Stimulated activated naive B cell treated with anti-CD40 and anti-IgM and Interleukin-4, amounts not matched to agents 10 μg/mL and 1 μg/mL and 100 μg/mL, for 72 hours (primary cell): Measurements from ENCODE around the gene CDH23.

ENCODE experiments used
- ATAC-seq, 2 donors: fragments of 150-1000 bp; cut with Tn5 transposase; replicated peaks; 2 replicates each; pipeline ENCODE4 v1.10.0; 2021; ENCODE audit warnings: moderate library complexity in 1 of 2
- DNase-seq: peaks from one replicate; pipeline ENCODE4 v3.0.0; 2021
- H3K27ac Mint-ChIP-seq: one replicate; pipeline ENCODE4 v1.8.0; 2022; ENCODE audit warnings: mild to moderate bottlenecking, mixed read lengths
- H3K27me3 Mint-ChIP-seq, 2 donors: one replicate each; pipeline ENCODE4 v1.8.0; 2022; ENCODE audit warnings: mixed read lengths in 2 of 2
- H3K36me3 Mint-ChIP-seq, 2 donors: one replicate each; pipeline ENCODE4 v1.8.0; 2022; ENCODE audit warnings: mixed read lengths in 2 of 2, mild to moderate bottlenecking in 1 of 2
- H3K4me1 Mint-ChIP-seq, 2 donors: one replicate each; pipeline ENCODE4 v1.8.0; 2022; ENCODE audit warnings: mixed read lengths in 2 of 2, mild to moderate bottlenecking in 1 of 2
- H3K4me3 Mint-ChIP-seq, 2 donors: one replicate each; pipeline ENCODE4 v1.8.0; 2022; ENCODE audit warnings: mild to moderate bottlenecking in 2 of 2, mixed read lengths in 2 of 2, moderate library complexity in 1 of 2
- H3K9me3 Mint-ChIP-seq, 2 donors: one replicate each; pipeline ENCODE4 v1.8.0; 2022; ENCODE audit warnings: mixed read lengths in 2 of 2, mild to moderate bottlenecking in 1 of 2

Gene CDH23

GRCh38 chr10:71765906-71766716, 369.4 kb downstream of the CDH23 start:
- H3K4me1 Mint-ChIP-seq, result peaks cover 51 to 70% of the 10 kb centered on the region in 2 donors
- ATAC-seq (no peak), DNase-seq (no peak)
- H3K4me3 Mint-ChIP-seq, result no peak overlapping the region
- no peaks in the 10 kb centered on the region for H3K27me3 Mint-ChIP-seq
- H3K36me3 Mint-ChIP-seq, result peaks cover 0 to 8% of the 10 kb centered on the region in 2 donors
- peak overlapping the region; percentile 49 for H3K27ac Mint-ChIP-seq
- no peaks in the 10 kb centered on the region for H3K9me3 Mint-ChIP-seq

GRCh38 chr10:71766717-71767419, 370.1 kb downstream of the CDH23 start:
- peak overlapping the region; percentile 94 for H3K27ac Mint-ChIP-seq
- DNase-seq (no peak), ATAC-seq (peak; percentile 22 to 29)
- H3K4me1 Mint-ChIP-seq, result peaks cover 53 to 73% of the 10 kb centered on the region in 2 donors
- no peaks in the 10 kb centered on the region for H3K27me3 Mint-ChIP-seq
- peaks cover 0 to 3% of the 10 kb centered on the region in 2 donors for H3K36me3 Mint-ChIP-seq
- H3K9me3 Mint-ChIP-seq, result no peaks in the 10 kb centered on the region
- peak overlapping the region in 1 of 2 donors; percentile 75 for H3K4me3 Mint-ChIP-seq

DNA sequence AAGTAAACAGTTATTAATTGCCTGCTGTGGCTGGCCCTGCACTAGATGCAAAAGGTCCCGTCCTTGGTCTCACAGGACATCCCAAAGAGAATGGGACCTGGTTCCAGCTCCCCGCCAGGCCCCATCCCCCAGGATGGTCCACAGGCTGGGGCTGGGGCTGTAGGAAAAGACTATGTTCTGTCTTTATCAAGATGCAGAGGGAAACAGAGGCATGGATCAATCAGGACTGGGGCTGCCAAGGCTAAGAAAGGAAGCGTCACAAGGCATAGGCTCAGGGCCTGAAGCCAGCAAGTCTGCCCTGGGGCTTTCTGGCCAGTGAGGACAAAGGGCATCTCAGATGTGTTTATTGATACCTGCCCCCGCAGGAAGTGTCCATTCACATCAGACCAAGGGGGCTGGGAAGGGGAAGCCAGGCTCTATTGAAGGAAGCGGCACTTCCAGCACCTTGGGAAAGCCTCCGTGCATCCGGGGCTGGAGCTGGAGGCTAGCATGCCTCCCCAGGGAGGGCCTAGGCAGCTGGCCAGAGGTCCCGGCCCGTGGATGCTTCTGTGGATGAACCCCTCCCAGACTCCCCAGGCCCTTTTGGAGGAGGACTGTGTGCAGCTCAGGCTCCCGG, 370.8 kb downstream of the CDH23 start:
- H3K4me1 Mint-ChIP-seq, result peaks cover 54 to 75% of the 10 kb centered on the region in 2 donors
- H3K9me3 Mint-ChIP-seq, result no peaks in the 10 kb centered on the region
- H3K27me3 Mint-ChIP-seq, result no peaks in the 10 kb centered on the region
- peaks cover 0 to 3% of the 10 kb centered on the region in 2 donors for H3K36me3 Mint-ChIP-seq
- no peak for DNase-seq
- no peak for ATAC-seq
- H3K27ac Mint-ChIP-seq, result peak overlapping the region; percentile 94
- peak overlapping the region in 1 of 2 donors; percentile 75 for H3K4me3 Mint-ChIP-seq

DNA sequence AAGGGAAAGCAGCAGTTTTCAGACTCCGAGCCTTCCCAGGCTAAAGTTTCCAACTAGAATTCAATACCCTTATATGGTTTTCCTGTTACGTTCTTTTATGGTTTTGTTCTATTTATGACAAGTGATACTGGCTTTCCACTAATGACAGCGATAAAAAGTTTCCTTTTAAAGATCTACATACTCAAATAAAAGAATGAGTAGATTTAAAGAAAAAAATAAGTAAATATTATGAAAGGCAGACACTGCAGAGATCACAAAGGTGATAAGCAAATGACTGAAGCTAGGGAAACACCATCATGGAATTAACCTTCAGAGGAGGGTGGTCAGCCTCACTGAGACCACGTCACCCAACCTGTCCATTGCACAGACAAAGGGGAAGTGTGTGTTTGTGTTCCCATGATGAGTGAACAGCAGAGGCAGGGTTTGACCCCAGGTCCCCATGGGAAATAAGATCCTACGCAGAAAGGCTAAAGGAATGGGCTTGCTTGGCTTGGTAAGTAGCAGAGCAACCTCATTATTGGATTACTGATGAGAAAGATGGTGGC, 372.6 kb downstream of the CDH23 start:
- ATAC-seq, result peak; percentile 74 to 75
- Mint-ChIP-seq H3K4me1 (peaks cover 61 to 91% of the 10 kb centered on the region in 2 donors), H3K27ac (peak overlapping the region; percentile 94), H3K27me3 (no peaks in the 10 kb centered on the region), H3K36me3 (peaks cover 0 to 3% of the 10 kb centered on the region in 2 donors), H3K9me3 (no peaks in the 10 kb centered on the region), H3K4me3 (peak overlapping the region; percentile 26 to 38)
- DNase-seq, result peak; percentile 84

DNA sequence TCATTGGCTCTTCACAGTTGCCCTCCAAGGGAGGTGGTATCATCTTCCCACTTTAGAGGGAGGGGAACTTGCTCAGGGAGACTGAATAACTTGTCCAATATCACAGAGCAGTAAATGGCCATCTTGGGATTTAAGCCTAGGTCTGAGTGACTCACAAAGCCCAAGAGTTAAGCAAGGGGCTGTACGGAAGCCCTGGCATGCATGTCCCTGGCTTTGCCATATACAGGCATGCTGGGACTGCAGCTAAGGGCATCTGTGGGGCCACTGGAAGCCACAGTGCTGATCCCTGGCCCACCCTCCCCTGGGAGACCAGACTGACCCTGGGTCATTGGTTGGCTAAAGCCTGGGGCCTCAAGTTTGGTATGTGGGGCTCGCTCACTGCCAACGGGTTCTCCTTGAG, 373.5 kb downstream of the CDH23 start:
- peaks cover 64 to 95% of the 10 kb centered on the region in 2 donors for H3K4me1 Mint-ChIP-seq
- ATAC-seq, result no peak
- peak overlapping the region; percentile 94 for H3K27ac Mint-ChIP-seq
- H3K4me3 Mint-ChIP-seq, result no peak overlapping the region
- DNase-seq, result no peak
- no peaks in the 10 kb centered on the region for H3K9me3 Mint-ChIP-seq
- H3K27me3 Mint-ChIP-seq, result no peaks in the 10 kb centered on the region
- peaks cover 0 to 3% of the 10 kb centered on the region in 2 donors for H3K36me3 Mint-ChIP-seq

GRCh38 chr10:71770789-71771188, 374.1 kb downstream of the CDH23 start:
- Mint-ChIP-seq H3K4me3 (no peak overlapping the region), H3K27me3 (no peaks in the 10 kb centered on the region), H3K27ac (peak overlapping the region; percentile 88), H3K9me3 (no peaks in the 10 kb centered on the region), H3K36me3 (peaks cover 0 to 3% of the 10 kb centered on the region in 2 donors), H3K4me1 (peaks cover 64 to 95% of the 10 kb centered on the region in 2 donors)
- no peak for DNase-seq
- ATAC-seq, result no peak

- Mint-ChIP-seq H3K4me3 (peak overlapping the region in 1 of 2 donors; percentile 19), H3K36me3 (peaks cover 0 to 3% of the 10 kb centered on the region in 2 donors), H3K9me3 (no peaks in the 10 kb centered on the region), H3K27me3 (no peaks in the 10 kb centered on the region), H3K27ac (peak overlapping the region; percentile 84), H3K4me1 (peaks cover 66 to 95% of the 10 kb centered on the region in 2 donors)
- DNase-seq (no peak), ATAC-seq (no peak)
Observed at GRCh38 chr10:71771204-71771603, 374.5 kb downstream of the CDH23 start.

- no peaks in the 10 kb centered on the region for H3K27me3 Mint-ChIP-seq
- H3K27ac Mint-ChIP-seq, result peak overlapping the region; percentile 83
- no peak for DNase-seq
- no peak for ATAC-seq
- peak overlapping the region; percentile 85 to 88 for H3K4me3 Mint-ChIP-seq
- peaks cover 0 to 3% of the 10 kb centered on the region in 2 donors for H3K36me3 Mint-ChIP-seq
- H3K9me3 Mint-ChIP-seq, result no peaks in the 10 kb centered on the region
- H3K4me1 Mint-ChIP-seq, result peaks cover 67 to 92% of the 10 kb centered on the region in 2 donors
Observed at GRCh38 chr10:71771821-71772617, 375.3 kb downstream of the CDH23 start.

- Mint-ChIP-seq H3K27ac (peak overlapping the region; percentile 81), H3K4me3 (peak overlapping the region; percentile 85 to 88), H3K4me1 (peaks cover 61 to 88% of the 10 kb centered on the region in 2 donors), H3K36me3 (peaks cover 0 to 2% of the 10 kb centered on the region in 2 donors), H3K9me3 (peaks cover 0 to 1% of the 10 kb centered on the region in 2 donors), H3K27me3 (no peaks in the 10 kb centered on the region)
- DNase-seq (no peak), ATAC-seq (no peak)
Observed at GRCh38 chr10:71772832-71773220, 376.1 kb downstream of the CDH23 start.

- Mint-ChIP-seq H3K4me1 (peaks cover 58 to 83% of the 10 kb centered on the region in 2 donors), H3K27ac (peak within 1 kb of the TSS; percentile 86), H3K27me3 (no peaks in the 10 kb centered on the region), H3K36me3 (peaks cover 0 to 2% of the 10 kb centered on the region in 2 donors), H3K4me3 (peak within 1 kb of the TSS; percentile 85 to 88), H3K9me3 (peaks cover 0 to 1% of the 10 kb centered on the region in 2 donors)
- DNase-seq, result peak; percentile 91
- ATAC-seq, result peak; percentile 54 to 64
Observed at GRCh38 chr10:71773221-71773971, 376.7 kb downstream of the CDH23 start, which contains the start of gene VSIR. Gene VSIR, minus strand, starts transcription at chr10:71773520. Its CDS starts 81 bp downstream, at chr10:71773439.

GRCh38 chr10:71774916-71775702, 378.4 kb downstream of the CDH23 start:
- H3K36me3 Mint-ChIP-seq, result peaks cover 0 to 2% of the 10 kb centered on the region in 2 donors
- no peak for DNase-seq
- peak; percentile 30 to 40 for ATAC-seq
- H3K27me3 Mint-ChIP-seq, result peaks cover 0 to 2% of the 10 kb centered on the region in 2 donors
- peak overlapping the region in 1 of 2 donors; percentile 14 for H3K4me3 Mint-ChIP-seq
- H3K4me1 Mint-ChIP-seq, result peaks cover 51 to 70% of the 10 kb centered on the region in 2 donors
- H3K27ac Mint-ChIP-seq, result peak overlapping the region; percentile 22
- H3K9me3 Mint-ChIP-seq, result peaks cover 0 to 1% of the 10 kb centered on the region in 2 donors

- Mint-ChIP-seq H3K4me1 (peaks cover 43 to 56% of the 10 kb centered on the region in 2 donors), H3K27ac (no peak overlapping the region), H3K27me3 (peaks cover 0 to 8% of the 10 kb centered on the region in 2 donors), H3K36me3 (peaks cover 0 to 2% of the 10 kb centered on the region in 2 donors), H3K9me3 (peaks cover 0 to 1% of the 10 kb centered on the region in 2 donors), H3K4me3 (no peak overlapping the region)
- DNase-seq (no peak), ATAC-seq (no peak)
Observed at GRCh38 chr10:71776481-71776925, 379.8 kb downstream of the CDH23 start.
